Stimulated activated effector memory CD8-positive, alpha-beta T cell treated with anti-CD3 and anti-CD28 coated beads, Interleukin-12 subunit alpha, Interleukin-12 subunit beta, amount 100 ng/mL, for 72 hours (primary cell): ENCODE measurements around the gene CLDN5.

ENCODE experiments used
- ATAC-seq: fragments of 150-1000 bp; cut with Tn5 transposase; 2 replicates; pipeline ENCODE4 v1.10.0; 2021
- DNase-seq, 2 donors: peaks; one replicate each; pipeline ENCODE4 v3.0.0; 2021 to 2022; ENCODE audit warnings: low spot score in 2 of 2
- H3K27ac Mint-ChIP-seq: one replicate; pipeline ENCODE4 v1.8.0; 2022; ENCODE audit warnings: mild to moderate bottlenecking, mixed read lengths
- H3K36me3 Mint-ChIP-seq: one replicate; pipeline ENCODE4 v1.8.0; 2022; ENCODE audit warnings: mild to moderate bottlenecking, mixed read lengths
- H3K4me1 Mint-ChIP-seq: one replicate; pipeline ENCODE4 v1.8.0; 2022; ENCODE audit warnings: mixed read lengths
- H3K4me3 Mint-ChIP-seq: one replicate; pipeline ENCODE4 v1.8.0; 2022; ENCODE audit warnings: mild to moderate bottlenecking, mixed read lengths
- H3K9me3 Mint-ChIP-seq: one replicate; pipeline ENCODE4 v1.8.0; 2022; ENCODE audit warnings: mixed read lengths

Gene CLDN5

GRCh38 chr22:19524170-19525115, at the start of gene CLDN5:
CLDN5 (minus strand) TSS chr22:19524410; CDS start chr22:19524255, 155 bp downstream.
- H3K36me3 Mint-ChIP-seq: peaks cover 7% of the 10 kb centered on the region
- ATAC-seq (peak; percentile 11), DNase-seq (no peak)
- H3K9me3 Mint-ChIP-seq: no peaks in the 10 kb centered on the region
- H3K4me3 Mint-ChIP-seq: peak within 1 kb of the TSS; percentile 51
- peaks cover 13% of the 10 kb centered on the region for H3K4me1 Mint-ChIP-seq
- H3K27ac Mint-ChIP-seq: no peak within 1 kb of the TSS

- Mint-ChIP-seq H3K9me3 (no peaks in the 10 kb centered on the region), H3K4me1 (peaks cover 9% of the 10 kb centered on the region), H3K27ac (no peak overlapping the region), H3K36me3 (no peaks in the 10 kb centered on the region), H3K4me3 (no peak overlapping the region)
- DNase-seq (no peak), ATAC-seq (no peak)
Observed at GRCh38 chr22:19571995-19572394, 47.8 kb upstream of the CLDN5 start.

GRCh38 chr22:19571207-19571795, 47.1 kb upstream of the CLDN5 start:
- Mint-ChIP-seq H3K9me3 (no peaks in the 10 kb centered on the region), H3K4me3 (no peak overlapping the region), H3K4me1 (peaks cover 2% of the 10 kb centered on the region), H3K36me3 (no peaks in the 10 kb centered on the region), H3K27ac (no peak overlapping the region)
- DNase-seq: no peak
- no peak for ATAC-seq

GRCh38 chr22:19569976-19570375, 45.8 kb upstream of the CLDN5 start:
- DNase-seq (no peak), ATAC-seq (no peak)
- Mint-ChIP-seq H3K27ac (no peak overlapping the region), H3K4me3 (no peak overlapping the region), H3K36me3 (no peaks in the 10 kb centered on the region), H3K4me1 (no peaks in the 10 kb centered on the region), H3K9me3 (no peaks in the 10 kb centered on the region)

GRCh38 chr22:19569276-19569640, 45.0 kb upstream of the CLDN5 start:
- DNase-seq: no peak
- Mint-ChIP-seq H3K9me3 (no peaks in the 10 kb centered on the region), H3K27ac (no peak overlapping the region), H3K4me1 (no peaks in the 10 kb centered on the region), H3K4me3 (no peak overlapping the region), H3K36me3 (no peaks in the 10 kb centered on the region)
- ATAC-seq: no peak

GRCh38 chr22:19568337-19569275, 44.4 kb upstream of the CLDN5 start:
- DNase-seq: no peak
- ATAC-seq: no peak
- no peaks in the 10 kb centered on the region for H3K9me3 Mint-ChIP-seq
- no peak overlapping the region for H3K4me3 Mint-ChIP-seq
- no peak overlapping the region for H3K27ac Mint-ChIP-seq
- H3K4me1 Mint-ChIP-seq: no peaks in the 10 kb centered on the region
- no peaks in the 10 kb centered on the region for H3K36me3 Mint-ChIP-seq

- no peaks in the 10 kb centered on the region for H3K9me3 Mint-ChIP-seq
- no peak overlapping the region for H3K4me3 Mint-ChIP-seq
- no peak overlapping the region for H3K27ac Mint-ChIP-seq
- no peaks in the 10 kb centered on the region for H3K36me3 Mint-ChIP-seq
- H3K4me1 Mint-ChIP-seq: no peaks in the 10 kb centered on the region
- DNase-seq (no peak), ATAC-seq (no peak)
Observed at GRCh38 chr22:19567157-19568009, 43.2 kb upstream of the CLDN5 start.

- Mint-ChIP-seq H3K36me3 (no peaks in the 10 kb centered on the region), H3K4me3 (no peak overlapping the region), H3K9me3 (no peaks in the 10 kb centered on the region), H3K4me1 (no peaks in the 10 kb centered on the region), H3K27ac (no peak overlapping the region)
- no peak for ATAC-seq
- no peak for DNase-seq
Observed at GRCh38 chr22:19566279-19567156, 42.3 kb upstream of the CLDN5 start.

GRCh38 chr22:19565382-19566278, 41.4 kb upstream of the CLDN5 start:
- Mint-ChIP-seq H3K4me3 (no peak overlapping the region), H3K27ac (no peak overlapping the region), H3K9me3 (no peaks in the 10 kb centered on the region), H3K4me1 (no peaks in the 10 kb centered on the region), H3K36me3 (no peaks in the 10 kb centered on the region)
- DNase-seq (no peak), ATAC-seq (no peak)

- ATAC-seq (no peak), DNase-seq (no peak)
- H3K27ac Mint-ChIP-seq: no peak overlapping the region
- no peak overlapping the region for H3K4me3 Mint-ChIP-seq
- no peaks in the 10 kb centered on the region for H3K9me3 Mint-ChIP-seq
- no peaks in the 10 kb centered on the region for H3K36me3 Mint-ChIP-seq
- no peaks in the 10 kb centered on the region for H3K4me1 Mint-ChIP-seq
Observed at GRCh38 chr22:19559956-19560355, 35.7 kb upstream of the CLDN5 start.

GRCh38 chr22:19559324-19559811, 35.2 kb upstream of the CLDN5 start:
- no peaks in the 10 kb centered on the region for H3K4me1 Mint-ChIP-seq
- H3K4me3 Mint-ChIP-seq: no peak overlapping the region
- H3K9me3 Mint-ChIP-seq: no peaks in the 10 kb centered on the region
- no peak overlapping the region for H3K27ac Mint-ChIP-seq
- H3K36me3 Mint-ChIP-seq: no peaks in the 10 kb centered on the region
- no peak for DNase-seq
- no peak for ATAC-seq

- no peak for ATAC-seq
- Mint-ChIP-seq H3K36me3 (no peaks in the 10 kb centered on the region), H3K27ac (no peak overlapping the region), H3K9me3 (no peaks in the 10 kb centered on the region), H3K4me3 (no peak overlapping the region), H3K4me1 (no peaks in the 10 kb centered on the region)
- DNase-seq: no peak
Observed at GRCh38 chr22:19556963-19557545, 32.8 kb upstream of the CLDN5 start.

GRCh38 chr22:19555651-19556050, 31.4 kb upstream of the CLDN5 start:
- H3K4me3 Mint-ChIP-seq: no peak overlapping the region
- DNase-seq (no peak), ATAC-seq (no peak)
- no peak overlapping the region for H3K27ac Mint-ChIP-seq
- H3K36me3 Mint-ChIP-seq: no peaks in the 10 kb centered on the region
- no peaks in the 10 kb centered on the region for H3K9me3 Mint-ChIP-seq
- no peaks in the 10 kb centered on the region for H3K4me1 Mint-ChIP-seq
